H1 (cell line): ENCODE measurements around the gene LYL1. TPM values are rescaled to one million over a fixed set of nuclear protein-coding genes. Genes with fewer than 3 reads are reported as not detected.

Source experiments
- CTCF ChIA-PET: fragments of 300-600 bp; sonication (Branson Sonifier 250); formaldehyde crosslinking; loops from one replicate; lab custom pipeline; 2021; ENCODE audit not compliant: partially characterized antibody; lab: Charles Lee
- POLR2A ChIA-PET: fragments of 300-600 bp; sonication (Branson Sonifier 250); formaldehyde crosslinking; loops from one replicate; lab custom pipeline; 2021; ENCODE audit warnings: inconsistent platforms; ENCODE audit not compliant: partially characterized antibody; lab: Charles Lee
- DNase-seq, 2 experiments: peaks; one replicate each; pipeline versions ENCODE4 v3.0.0 to v3.0.0-alpha.2; 2010 to 2022; ENCODE audit warnings: low spot score in 2 of 2, low read depth in 1 of 2, mixed read lengths in 1 of 2
- FAIRE-seq: peaks from 2 replicates; lab custom pipeline; 2011; peaks lifted over from hg19 to GRCh38; lab: Jason Lieb, UNC
- H2AFZ ChIP-seq: 2 replicates; pipeline ENCODE4 v1.8.1; 2012; ENCODE audit warnings: low read length, inconsistent platforms
- H2AK5ac ChIP-seq: 2 replicates; pipeline ENCODE4 v1.6.1; 2013; ENCODE audit warnings: low read depth, low read length
- H2BK120ac ChIP-seq: replicated peaks from 2 replicates; pipeline ENCODE3; 2013; ENCODE audit warnings: low read depth, low read length, inconsistent platforms
- H2BK12ac ChIP-seq: 2 replicates; pipeline ENCODE4 v1.6.1; 2013; ENCODE audit warnings: low read depth, low read length
- H2BK15ac ChIP-seq: 2 replicates; pipeline ENCODE4 v1.6.1; 2013; ENCODE audit warnings: low read length
- H2BK20ac ChIP-seq: 2 replicates; pipeline ENCODE4 v1.6.1; 2013; ENCODE audit warnings: low read length
- H2BK5ac ChIP-seq: 2 replicates; pipeline ENCODE4 v1.6.1; 2013; ENCODE audit warnings: low read depth, low read length
- H3K14ac ChIP-seq: 2 replicates; pipeline ENCODE4 v1.6.1; 2013; ENCODE audit warnings: inconsistent platforms; ENCODE audit not compliant: insufficient read length
- H3K18ac ChIP-seq: 2 replicates; pipeline ENCODE4 v1.6.1; 2013; ENCODE audit warnings: low read length; ENCODE audit errors: extremely low read depth
- H3K23ac ChIP-seq: 2 replicates; pipeline ENCODE4 v1.6.1; 2013; ENCODE audit warnings: inconsistent platforms; ENCODE audit not compliant: insufficient read length
- H3K23me2 ChIP-seq: 2 replicates; pipeline ENCODE4 v1.6.1; 2013; ENCODE audit warnings: low read depth, low read length
- H3K27ac ChIP-seq: 2 replicates; pipeline ENCODE4 v1.6.1; 2011; ENCODE audit warnings: low read depth, low read length, inconsistent platforms
- H3K27me3 ChIP-seq, 4 experiments: replicated peaks in 1 of 4; 1 replicate in 1 of 4; 2 replicates in 3 of 4; pipeline versions ENCODE4 v1.6.1 to v1.8.1; 2011 to 2013; ENCODE audit warnings: low read length in 3 of 4, mild to moderate bottlenecking in 3 of 4, inconsistent platforms in 2 of 4, mixed read lengths in 2 of 4, moderate library complexity in 1 of 4; ENCODE audit not compliant: control insufficient read depth in 3 of 4, insufficient read depth in 3 of 4; ENCODE audit errors: extremely low read depth in 1 of 4
- H3K36me3 ChIP-seq, 4 experiments: 2 replicates each; pipeline versions ENCODE4 v1.6.1 to v1.8.1; 2011 to 2013; ENCODE audit warnings: mild to moderate bottlenecking in 4 of 4, low read length in 3 of 4, moderate library complexity in 2 of 4, control low read depth in 1 of 4, inconsistent platforms in 1 of 4; ENCODE audit not compliant: insufficient read depth in 4 of 4, control insufficient read depth in 2 of 4
- H3K4ac ChIP-seq: replicated peaks from 2 replicates; pipeline ENCODE3; 2013; ENCODE audit warnings: low read length, low read depth, mixed read lengths, inconsistent platforms; ENCODE audit not compliant: insufficient read length
- H3K4me1 ChIP-seq, 4 experiments: replicated peaks in 1 of 4; 1 replicate in 1 of 4; 2 replicates in 3 of 4; pipeline versions ENCODE4 v1.6.1 to v1.8.1; 2011 to 2013; ENCODE audit warnings: low read length in 3 of 4, inconsistent platforms in 2 of 4, mixed read lengths in 1 of 4; ENCODE audit not compliant: insufficient read depth in 4 of 4, control insufficient read depth in 3 of 4
- H3K4me2 ChIP-seq, 2 experiments: 2 replicates each; pipeline versions ENCODE4 v1.6.1 to v1.8.1; 2011 to 2013; ENCODE audit warnings: low read depth in 2 of 2, low read length in 2 of 2, control low read depth in 1 of 2, inconsistent platforms in 1 of 2, mild to moderate bottlenecking in 1 of 2; ENCODE audit not compliant: insufficient read depth in 1 of 2
- H3K4me3 ChIP-seq, 4 experiments: fragments of 200-600, 300-600 bp in 1 of 4; sonication (generic), shearing (Covaris generic), sonication (Bioruptor Twin) in 1 of 4; 2 replicates each; pipeline versions ENCODE4 v1.5.1 to v1.8.1; 2011 to 2016; ENCODE audit warnings: low read length in 4 of 4, low read depth in 3 of 4, control low read depth in 2 of 4, inconsistent platforms in 2 of 4, mild to moderate bottlenecking in 2 of 4, mixed read lengths in 1 of 4, moderate library complexity in 1 of 4; ENCODE audit not compliant: insufficient read depth in 2 of 4; ENCODE audit errors: extremely low read depth in 1 of 4
- H3K56ac ChIP-seq: replicated peaks from 2 replicates; pipeline ENCODE3; 2013; ENCODE audit warnings: low read depth, mild to moderate bottlenecking, mixed read lengths, low read length, inconsistent platforms; ENCODE audit not compliant: insufficient read length
- H3K79me1 ChIP-seq: 2 replicates; pipeline ENCODE4 v1.6.1; 2013; ENCODE audit warnings: low read depth, low read length, control low read depth
- H3K79me2 ChIP-seq, 2 experiments: 2 replicates each; pipeline versions ENCODE4 v1.6.1 to v1.8.1; 2012 to 2013; ENCODE audit warnings: low read length in 2 of 2, mild to moderate bottlenecking in 2 of 2, inconsistent platforms in 1 of 2; ENCODE audit not compliant: insufficient read depth in 2 of 2, control insufficient read depth in 1 of 2
- H3K9ac ChIP-seq, 4 experiments: replicated peaks in 1 of 4; 1 replicate in 1 of 4; 2 replicates in 3 of 4; pipeline versions ENCODE4 v1.6.1 to v1.8.1; 2011 to 2013; ENCODE audit warnings: low read depth in 3 of 4, low read length in 3 of 4, control low read depth in 2 of 4, mild to moderate bottlenecking in 2 of 4, moderate library complexity in 2 of 4, inconsistent platforms in 1 of 4; ENCODE audit errors: extremely low read depth in 1 of 4
- H3K9me3 ChIP-seq, 2 experiments: 2 replicates each; pipeline versions ENCODE4 v1.6.1 to v1.8.1; 2012 to 2013; ENCODE audit warnings: mild to moderate bottlenecking in 2 of 2, moderate library complexity in 2 of 2, control low read depth in 1 of 2, inconsistent platforms in 1 of 2, low read depth in 1 of 2, low read length in 1 of 2, mixed read lengths in 1 of 2; ENCODE audit not compliant: insufficient read depth in 2 of 2
- H4K20me1 ChIP-seq, 2 experiments: replicated peaks in 1 of 2; 2 replicates each; pipeline versions ENCODE3 to v1.8.1; 2011 to 2013; ENCODE audit warnings: inconsistent platforms in 2 of 2, low read length in 2 of 2, mild to moderate bottlenecking in 1 of 2; ENCODE audit not compliant: insufficient read depth in 2 of 2, control insufficient read depth in 1 of 2
- H4K5ac ChIP-seq: 2 replicates; pipeline ENCODE4 v1.6.1; 2013; ENCODE audit warnings: low read length, low read depth, mixed read lengths, inconsistent platforms; ENCODE audit not compliant: insufficient read length
- H4K8ac ChIP-seq: 2 replicates; pipeline ENCODE4 v1.8.0; 2013; ENCODE audit warnings: mild to moderate bottlenecking, moderate library complexity, low read length, inconsistent platforms; ENCODE audit not compliant: insufficient read depth; ENCODE audit errors: extremely low read depth
- H4K91ac ChIP-seq: replicated peaks from 2 replicates; pipeline ENCODE3; 2013; ENCODE audit warnings: low read length, mixed read lengths, inconsistent platforms; ENCODE audit not compliant: insufficient read length
- ASH2L ChIP-seq: fragments of 200-600, 300-600 bp; sonication (generic); IDR thresholded peaks from one replicate; pipeline ENCODE4 v1.7.1; 2017; ENCODE audit warnings: low read length
- CBX5 ChIP-seq: fragments of 300-800, 300-1000 bp; sonication (generic); IDR thresholded peaks from 2 replicates; pipeline ENCODE4 v1.7.1; 2016; ENCODE audit warnings: antibody characterized with exemption, low read length, low read depth
- CREB1 ChIP-seq: IDR thresholded peaks from 2 replicates; pipeline ENCODE4 v1.6.1; 2012; ENCODE audit warnings: inconsistent platforms
- FOSL1 ChIP-seq: IDR thresholded peaks from 2 replicates; pipeline ENCODE4 v1.6.1; 2011; ENCODE audit warnings: mild to moderate bottlenecking, low read depth, low read length, moderate library complexity; ENCODE audit not compliant: insufficient read depth
- GTF2F1 ChIP-seq: IDR thresholded peaks from 2 replicates; pipeline ENCODE4 v1.6.1; 2012; ENCODE audit warnings: low read depth, low read length, improper control_type of control experiment, borderline replicate concordance
- NRF1 ChIP-seq: IDR thresholded peaks from 2 replicates; pipeline ENCODE4 v1.6.1; 2011; ENCODE audit warnings: mild to moderate bottlenecking, low read depth, low read length, improper control_type of control experiment
- POLR2A ChIP-seq, 2 experiments: IDR thresholded peaks; 1 replicate in 1 of 2; 2 replicates in 1 of 2; pipeline ENCODE4 v1.6.1; 2011; ENCODE audit warnings: low read depth in 2 of 2, low read length in 2 of 2, mild to moderate bottlenecking in 2 of 2; ENCODE audit errors: control extremely low read depth in 1 of 2
- SIX5 ChIP-seq: IDR thresholded peaks from 2 replicates; pipeline ENCODE4 v1.6.1; 2011; ENCODE audit warnings: mild to moderate bottlenecking, low read depth, low read length
- WGBS, 2 experiments: shearing (Covaris generic) in 1 of 2; methylation state at CpG; one replicate each; pipeline versions ENCODE4 v1.1.6 to v1.1.7; 2013 to 2015; ENCODE audit warnings: low lambda C conversion rate in 2 of 2, mixed read lengths in 2 of 2, inconsistent platforms in 1 of 2, low coverage in 1 of 2, missing lambda C conversion rate in 1 of 2; ENCODE audit not compliant: insufficient replicate concordance in 2 of 2, insufficient coverage in 1 of 2, insufficient read length in 1 of 2; ENCODE audit errors: extremely low coverage in 1 of 2, missing lambda C conversion rate in 1 of 2; 5-methylcytosine and 5-hydroxymethylcytosine counted together
- polyA plus RNA-seq, 7 experiments: library from polyadenylated mRNA; depleted of rRNA in 3 of 7; stranded (reverse) in 5 of 7; unstranded in 2 of 7; fragments of >200 nt in 5 of 7; fragments of 200-250 nt in 2 of 7; gene quantifications; 1 replicate in 5 of 7; 2 replicates in 1 of 7; 4 replicates in 1 of 7; pipeline versions ENCODE4 v1.2.1 to v1.2.3, GENCODE V29; 2011 to 2013; ENCODE audit warnings: missing spikeins in 2 of 7, mixed read lengths in 2 of 7
- total RNA-seq: library from RNA; stranded (reverse); fragmentation: NEBNext Ultra II Directional; extraction: Animal tissue kit (Norgen Biotek cat#: 25700); gene quantifications from 2 replicates; pipeline ENCODE4 v1.2.1, GENCODE V29; 2021
- TF ChIP-seq, protein P1 (sequence below): IDR thresholded peaks from 2 replicates; pipeline ENCODE4 v1.6.1; 2011; ENCODE audit warnings: low read depth, mild to moderate bottlenecking, low read length; ENCODE audit not compliant: insufficient read depth
- TF ChIP-seq, protein P2 (sequence below): IDR thresholded peaks from 2 replicates; pipeline ENCODE4 v1.6.1; 2012; ENCODE audit warnings: low read length, inconsistent platforms
- TF ChIP-seq, protein P3 (sequence below): IDR thresholded peaks from 2 replicates; pipeline ENCODE4 v1.6.1; 2011; ENCODE audit warnings: low read length, improper control_type of control experiment

The LYL1 gene
- total and polyA plus RNA-seq, 2 of the 8 experiments (the other 6 are each of a cell fraction or from before 2014, with no cell fraction given) = 0.58 to 0.76 TPM

DNA sequence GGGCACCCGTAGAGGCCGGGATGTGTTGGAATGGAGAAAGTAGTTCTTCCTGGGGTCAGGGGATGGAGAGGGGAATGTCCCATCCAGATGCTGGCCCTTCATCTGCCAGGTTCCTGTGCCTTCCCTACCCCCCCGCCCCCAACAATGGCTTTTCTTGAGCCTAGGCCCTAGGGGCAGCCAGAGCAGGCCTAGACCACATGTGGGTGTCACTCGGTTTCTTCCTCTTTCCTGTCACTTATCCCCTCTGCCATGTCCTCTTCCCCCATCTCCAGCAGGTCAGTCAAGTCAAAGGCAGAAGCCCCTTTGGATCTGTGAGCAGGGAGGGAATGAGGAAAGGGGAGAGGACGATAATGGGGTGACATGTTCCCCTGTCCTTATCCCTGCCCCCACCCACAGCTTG lies 36.4 kb downstream of the LYL1 start:
- Histone ChIP-seq H3K79me2 (no peaks in the 10 kb centered on the region), H3K23ac (no peak overlapping the region), H3K27ac (no peak overlapping the region), H2AFZ (no peak overlapping the region), H2BK120ac (no peak overlapping the region), H3K27me3 (peaks cover 13 to 30% (median 24%) of the 10 kb centered on the region in 4 experiments), H3K56ac (no peak overlapping the region), H2BK5ac (no peak overlapping the region), H3K36me3 (no peaks in the 10 kb centered on the region), H3K9ac (no peak overlapping the region), H3K4ac (no peak overlapping the region), H4K91ac (no peak overlapping the region), H3K14ac (no peak overlapping the region), H3K18ac (no peak overlapping the region), H2BK20ac (no peak overlapping the region), H2BK12ac (no peak overlapping the region), H3K4me1 (no peaks in the 10 kb centered on the region; a peak in 1 of 7 replicates), H4K5ac (no peak overlapping the region), H3K79me1 (no peaks in the 10 kb centered on the region), H3K9me3 (no peaks in the 10 kb centered on the region), H4K8ac (no peak overlapping the region), H4K20me1 (peaks cover 0 to 3% of the 10 kb centered on the region in 2 experiments), H2AK5ac (no peak overlapping the region), H3K23me2 (peaks cover under 1% of the 10 kb centered on the region; the same call in 1 of the 2 replicates), H2BK15ac (no peak overlapping the region), H3K4me2 (no peak overlapping the region), H3K4me3 (no peak overlapping the region)
- no peak for DNase-seq
- WGBS, 2 experiments = 68% methylated on average over 4 of the region's 5 CpGs; no CpG with 5 or more reads in 1 of the 2 experiments
- POLR2A ChIA-PET = interaction anchor here (0.6 to 0.8 kb wide), 2 partner anchors 55 to 709 kb away, joined by 3 read pairs; partner anchors contain the start of gene C19orf53
- CTCF ChIA-PET = interaction anchor here (0.9 to 48.8 kb wide), 6 partner anchors 12 to 101 kb away, joined by 4 to 1145 read pairs (median 14); no protein-coding TSS in a partner anchor
- FAIRE-seq = no peak
- TF ChIP-seq SIX5 (no peak), ASH2L (no peak), POLR2A (IDR thresholded peaks at IDR 0.05; ENCODE audit: control extremely low read depth in 1 of 2, low read depth in 2 of 2, low read length in 2 of 2) (no peak), CREB1 (no peak), NRF1 (no peak), FOSL1 (no peak), CBX5 (no peak), GTF2F1 (no peak)
- TF ChIP-seq, protein P1, sequence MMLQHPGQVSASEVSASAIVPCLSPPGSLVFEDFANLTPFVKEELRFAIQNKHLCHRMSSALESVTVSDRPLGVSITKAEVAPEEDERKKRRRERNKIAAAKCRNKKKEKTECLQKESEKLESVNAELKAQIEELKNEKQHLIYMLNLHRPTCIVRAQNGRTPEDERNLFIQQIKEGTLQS = no peak
- TF ChIP-seq, protein P2, sequence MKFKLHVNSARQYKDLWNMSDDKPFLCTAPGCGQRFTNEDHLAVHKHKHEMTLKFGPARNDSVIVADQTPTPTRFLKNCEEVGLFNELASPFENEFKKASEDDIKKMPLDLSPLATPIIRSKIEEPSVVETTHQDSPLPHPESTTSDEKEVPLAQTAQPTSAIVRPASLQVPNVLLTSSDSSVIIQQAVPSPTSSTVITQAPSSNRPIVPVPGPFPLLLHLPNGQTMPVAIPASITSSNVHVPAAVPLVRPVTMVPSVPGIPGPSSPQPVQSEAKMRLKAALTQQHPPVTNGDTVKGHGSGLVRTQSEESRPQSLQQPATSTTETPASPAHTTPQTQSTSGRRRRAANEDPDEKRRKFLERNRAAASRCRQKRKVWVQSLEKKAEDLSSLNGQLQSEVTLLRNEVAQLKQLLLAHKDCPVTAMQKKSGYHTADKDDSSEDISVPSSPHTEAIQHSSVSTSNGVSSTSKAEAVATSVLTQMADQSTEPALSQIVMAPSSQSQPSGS = no peak
- TF ChIP-seq, protein P3, sequence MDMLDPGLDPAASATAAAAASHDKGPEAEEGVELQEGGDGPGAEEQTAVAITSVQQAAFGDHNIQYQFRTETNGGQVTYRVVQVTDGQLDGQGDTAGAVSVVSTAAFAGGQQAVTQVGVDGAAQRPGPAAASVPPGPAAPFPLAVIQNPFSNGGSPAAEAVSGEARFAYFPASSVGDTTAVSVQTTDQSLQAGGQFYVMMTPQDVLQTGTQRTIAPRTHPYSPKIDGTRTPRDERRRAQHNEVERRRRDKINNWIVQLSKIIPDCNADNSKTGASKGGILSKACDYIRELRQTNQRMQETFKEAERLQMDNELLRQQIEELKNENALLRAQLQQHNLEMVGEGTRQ = no peak
